ENCODE results near the gene NEDD9. TPM values are rescaled to one million over a fixed set of nuclear protein-coding genes. Genes with fewer than 3 reads are reported as not detected.

The NEDD9 gene
- total RNA-seq, 1 donor from 2014 or later: 194 TPM

GRCh38 chr6:11181478-11182136 is 50.9 kb downstream of the NEDD9 start:
- Histone ChIP-seq H3K36me3 (peaks cover 41% of the 10 kb centered on the region), H3K27me3 (no peaks in the 10 kb centered on the region), H3K4me1 (no peaks in the 10 kb centered on the region), H3K4me3 (no peak overlapping the region), H3K9me3 (no peaks in the 10 kb centered on the region), H3K27ac (no peak overlapping the region)
- no peak for ATAC-seq
- TF ChIP-seq, protein P1, sequence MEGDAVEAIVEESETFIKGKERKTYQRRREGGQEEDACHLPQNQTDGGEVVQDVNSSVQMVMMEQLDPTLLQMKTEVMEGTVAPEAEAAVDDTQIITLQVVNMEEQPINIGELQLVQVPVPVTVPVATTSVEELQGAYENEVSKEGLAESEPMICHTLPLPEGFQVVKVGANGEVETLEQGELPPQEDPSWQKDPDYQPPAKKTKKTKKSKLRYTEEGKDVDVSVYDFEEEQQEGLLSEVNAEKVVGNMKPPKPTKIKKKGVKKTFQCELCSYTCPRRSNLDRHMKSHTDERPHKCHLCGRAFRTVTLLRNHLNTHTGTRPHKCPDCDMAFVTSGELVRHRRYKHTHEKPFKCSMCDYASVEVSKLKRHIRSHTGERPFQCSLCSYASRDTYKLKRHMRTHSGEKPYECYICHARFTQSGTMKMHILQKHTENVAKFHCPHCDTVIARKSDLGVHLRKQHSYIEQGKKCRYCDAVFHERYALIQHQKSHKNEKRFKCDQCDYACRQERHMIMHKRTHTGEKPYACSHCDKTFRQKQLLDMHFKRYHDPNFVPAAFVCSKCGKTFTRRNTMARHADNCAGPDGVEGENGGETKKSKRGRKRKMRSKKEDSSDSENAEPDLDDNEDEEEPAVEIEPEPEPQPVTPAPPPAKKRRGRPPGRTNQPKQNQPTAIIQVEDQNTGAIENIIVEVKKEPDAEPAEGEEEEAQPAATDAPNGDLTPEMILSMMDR (IDR thresholded peaks at IDR 0.05): no peak
- intact Hi-C loops (cut with DNase I): no loop called here
- no peak for DNase-seq

DNA sequence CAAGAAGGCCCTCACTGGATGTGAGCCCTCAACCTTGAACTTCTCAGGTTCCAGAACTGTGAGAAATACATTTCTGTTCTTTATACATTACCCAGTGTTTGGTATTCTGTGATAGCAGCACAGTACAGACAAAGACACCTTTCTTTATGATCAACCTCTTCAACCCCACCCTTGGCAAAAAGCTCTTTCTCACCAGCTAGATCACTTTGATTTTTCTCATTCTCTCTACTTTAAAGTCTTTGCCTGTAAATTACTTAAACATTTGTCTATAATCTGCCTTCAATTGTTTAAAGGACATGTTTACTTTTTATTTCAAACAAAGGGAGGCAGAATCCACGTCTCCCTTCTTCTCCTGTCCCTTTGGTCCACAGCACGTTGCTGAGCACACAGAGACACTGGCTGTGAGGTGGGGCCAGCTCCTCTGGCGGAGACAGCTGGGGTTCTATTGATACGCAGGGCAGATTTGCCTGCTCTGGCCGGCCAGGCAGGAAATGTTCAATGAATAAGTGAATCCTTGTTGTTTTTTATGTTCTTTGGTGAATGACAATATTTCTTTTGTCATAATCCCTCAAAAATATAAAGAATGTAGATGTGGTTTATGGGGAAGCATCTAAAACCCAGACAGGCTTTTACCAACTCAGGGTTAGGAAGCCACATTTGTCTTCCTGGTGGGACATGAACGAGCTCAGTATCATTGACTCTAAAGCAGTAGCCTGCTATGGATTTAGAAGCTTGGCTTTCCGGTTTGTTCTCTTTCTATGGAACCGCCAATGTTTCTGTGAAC is 52.9 kb downstream of the NEDD9 start:
- no peak for DNase-seq
- intact Hi-C loops (cut with DNase I): no loop called here
- peak; percentile 34 for ATAC-seq
- TF ChIP-seq, protein P1 (IDR thresholded peaks at IDR 0.05): no peak
- Histone ChIP-seq H3K27me3 (no peaks in the 10 kb centered on the region), H3K4me3 (no peak overlapping the region), H3K4me1 (no peaks in the 10 kb centered on the region), H3K9me3 (no peaks in the 10 kb centered on the region), H3K27ac (no peak overlapping the region), H3K36me3 (peaks cover 21% of the 10 kb centered on the region)

GRCh38 chr6:11179088-11179418 is 53.4 kb downstream of the NEDD9 start:
- DNase-seq (no peak), ATAC-seq (no peak)
- Histone ChIP-seq H3K4me3 (no peak overlapping the region), H3K9me3 (no peaks in the 10 kb centered on the region), H3K27ac (no peak overlapping the region), H3K27me3 (no peaks in the 10 kb centered on the region), H3K4me1 (no peaks in the 10 kb centered on the region), H3K36me3 (peaks cover 15% of the 10 kb centered on the region)
- TF ChIP-seq, protein P1 (IDR thresholded peaks at IDR 0.05): no peak
- intact Hi-C loops (cut with DNase I): no loop called here

DNA sequence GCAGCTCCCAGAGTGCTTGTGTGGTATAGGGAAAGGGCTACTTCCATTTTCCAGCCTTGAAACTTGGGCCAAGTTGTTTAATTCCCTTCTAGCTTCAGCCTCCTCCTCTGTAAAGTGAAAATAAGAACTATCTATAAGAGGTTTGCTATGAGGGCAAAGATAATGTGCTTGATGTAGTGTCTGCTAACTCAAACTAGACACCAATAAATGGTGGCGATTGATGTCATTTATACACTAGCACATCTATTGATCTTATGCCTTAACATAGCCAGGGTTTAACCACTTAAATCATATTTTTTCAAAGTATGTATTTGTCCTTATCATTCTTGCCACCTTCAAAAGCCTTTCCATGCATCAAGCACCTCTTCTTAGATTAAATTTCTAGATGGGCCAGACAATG is 55.2 kb downstream of the NEDD9 start:
- TF ChIP-seq, protein P1 (IDR thresholded peaks at IDR 0.05): no peak
- DNase-seq (no peak), ATAC-seq (no peak)
- Histone ChIP-seq H3K27ac (no peak overlapping the region), H3K4me3 (no peak overlapping the region), H3K36me3 (no peaks in the 10 kb centered on the region), H3K27me3 (no peaks in the 10 kb centered on the region), H3K9me3 (no peaks in the 10 kb centered on the region), H3K4me1 (peaks cover 6% of the 10 kb centered on the region)
- intact Hi-C loops (cut with DNase I): no loop called here

DNA sequence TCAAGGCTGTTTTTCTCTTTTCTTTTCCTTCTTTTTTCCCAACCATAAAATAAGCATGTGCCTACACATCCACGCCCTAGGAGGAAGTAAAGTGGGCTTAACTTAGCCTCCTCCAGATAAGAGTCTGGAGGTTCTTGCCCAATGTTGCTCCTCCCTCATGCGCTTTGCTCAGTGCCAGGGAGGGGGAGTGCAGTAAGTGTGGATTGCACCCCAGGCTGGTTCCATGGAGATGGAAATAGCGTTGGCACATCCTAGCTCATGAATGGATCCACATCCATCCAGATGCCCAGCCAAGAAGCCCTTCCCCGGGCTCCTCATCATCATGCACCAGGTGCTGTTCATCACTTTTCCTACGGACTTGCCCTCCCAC is 58.2 kb downstream of the NEDD9 start:
- intact Hi-C loops (cut with DNase I): no loop called here

More for the DNA sequence above, 58.2 kb downstream of the NEDD9 start:
- H3K27ac ChIP-seq: no peak overlapping the region
- H3K9me3 ChIP-seq: no peaks in the 10 kb centered on the region
- no peak overlapping the region for H3K4me3 ChIP-seq
- H3K36me3 ChIP-seq: no peaks in the 10 kb centered on the region
- DNase-seq: no peak
- peaks cover 8% of the 10 kb centered on the region for H3K4me1 ChIP-seq
- TF ChIP-seq, protein P1 (IDR thresholded peaks at IDR 0.05): no peak
- peak; percentile 83 for ATAC-seq
- no peaks in the 10 kb centered on the region for H3K27me3 ChIP-seq
